CD4-positive, alpha-beta T cell (primary cell): ENCODE data around the gene EIF2B5. TPM values are rescaled to one million over a fixed set of nuclear protein-coding genes. Genes with fewer than 3 reads are reported as not detected.
A peak's percentile ranks its signal among the peaks of the same experiment; 100 is the strongest.

Experiments
- ATAC-seq: fragments of 200-7000 bp; cut with Tn5 transposase; one replicate; pipeline ENCODE4 v1.10.0; 2022; ENCODE audit warnings: mild to moderate bottlenecking; ENCODE audit not compliant: poor library complexity
- CTCF ChIA-PET: fragments of 350-600 bp; sonication (Branson Sonifier 250); formaldehyde crosslinking; loops from one replicate; lab custom pipeline; 2021; ENCODE audit warnings: antibody characterized with exemption, inconsistent platforms; lab: Charles Lee
- POLR2A ChIA-PET: fragments of 350-600 bp; sonication (Branson Sonifier 250); formaldehyde crosslinking; loops from one replicate; lab custom pipeline; 2021; ENCODE audit warnings: antibody characterized with exemption, inconsistent platforms; lab: Charles Lee
- DNase-seq, 14 experiments: peaks; one replicate each; pipeline ENCODE4 v3.0.0-alpha.2; 2013 to 2020; ENCODE audit warnings: mixed read lengths in 2 of 14
- H3K27ac ChIP-seq, 2 donors: one replicate each; pipeline versions ENCODE4 v1.5.1 to v1.7.0; 2013; ENCODE audit warnings: low read length in 2 of 2, low read depth in 1 of 2, mild to moderate bottlenecking in 1 of 2
- H3K27me3 ChIP-seq, 2 experiments: 1 replicate in 1 of 2; 2 replicates in 1 of 2; pipeline versions ENCODE4 v1.6.1 to v1.7.0; 2013; ENCODE audit warnings: low read length in 2 of 2, control low read depth in 1 of 2, mild to moderate bottlenecking in 1 of 2, moderate library complexity in 1 of 2; ENCODE audit not compliant: insufficient read depth in 2 of 2, control insufficient read depth in 1 of 2
- H3K36me3 ChIP-seq: one replicate; pipeline ENCODE4 v1.6.1; 2013; ENCODE audit warnings: low read length, control low read depth; ENCODE audit not compliant: insufficient read depth
- H3K4me1 ChIP-seq: one replicate; pipeline ENCODE4 v1.6.1; 2013; ENCODE audit warnings: low read length, control low read depth; ENCODE audit not compliant: insufficient read depth
- H3K4me3 ChIP-seq: one replicate; pipeline ENCODE4 v1.5.1; 2013; ENCODE audit warnings: mild to moderate bottlenecking, low read length, moderate library complexity
- H3K9me3 ChIP-seq, 2 experiments: 1 replicate in 1 of 2; 2 replicates in 1 of 2; pipeline versions ENCODE4 v1.6.1 to v1.7.0; 2013; ENCODE audit warnings: low read length in 2 of 2, mild to moderate bottlenecking in 2 of 2, control low read depth in 1 of 2, moderate library complexity in 1 of 2; ENCODE audit not compliant: control insufficient read depth in 1 of 2, insufficient read depth in 1 of 2
- H3K27ac Mint-ChIP-seq: one replicate; pipeline ENCODE4 v1.8.0; 2020; ENCODE audit warnings: mixed read lengths
- H3K27me3 Mint-ChIP-seq: one replicate; pipeline ENCODE4 v1.8.0; 2021; ENCODE audit warnings: mixed read lengths
- H3K36me3 Mint-ChIP-seq: one replicate; pipeline ENCODE4 v1.8.0; 2021; ENCODE audit warnings: low read depth, mixed read lengths
- H3K4me1 Mint-ChIP-seq: one replicate; pipeline ENCODE4 v1.8.0; 2021; ENCODE audit warnings: low read depth, mixed read lengths
- H3K4me3 Mint-ChIP-seq: one replicate; pipeline ENCODE4 v1.8.0; 2020; ENCODE audit warnings: mild to moderate bottlenecking, mixed read lengths
- H3K9me3 Mint-ChIP-seq: one replicate; pipeline ENCODE4 v1.8.0; 2020; ENCODE audit warnings: mixed read lengths
- intact Hi-C, 2 experiments: fragments of 100-400 bp; cut with DNase I in 1 of 2; cut with micrococcal nuclease in 1 of 2; formaldehyde crosslinking; loops; one replicate each; pipeline versions ENCODE4 v1.15.1 to v1.9.0; 2023 to 2025; cut with DNase I, micrococcal nuclease
- total RNA-seq, 174 experiments: library from RNA in 2 of 174; stranded (reverse) in 2 of 174; gene quantifications; one replicate each; pipeline ENCODE4 v1.2.3 and lab custom pipeline; 2021 to 2026
- TF ChIP-seq, protein P1 (sequence below): fragments of 200-600 bp; IDR thresholded peaks from one replicate; pipeline ENCODE4 v1.8.0; 2022; ENCODE audit warnings: antibody characterized with exemption, mild to moderate bottlenecking

Gene EIF2B5
- total RNA-seq, 2 experiments from 2014 or later: 53.6 TPM

DNA sequence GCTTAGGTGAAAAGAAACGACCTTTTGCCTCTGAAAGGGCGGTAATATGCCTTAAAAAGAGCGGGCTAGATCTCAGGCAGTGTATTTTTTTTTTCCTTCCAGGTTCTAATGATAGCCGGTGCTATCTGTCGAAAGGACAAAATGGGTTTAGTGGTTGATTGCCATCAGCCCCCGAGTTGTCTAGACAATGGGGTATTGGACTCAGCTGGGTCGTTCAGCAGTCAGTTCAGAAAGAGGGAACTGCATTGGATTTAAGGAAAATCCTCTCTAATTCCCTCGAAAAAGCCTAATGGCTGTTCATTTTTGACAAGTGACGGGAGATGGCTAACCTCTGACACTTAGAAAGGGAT lies 728 bp downstream of the EIF2B5 start:
- POLR2A ChIA-PET: interaction anchor here (0.8 to 3.2 kb wide), 9 partner anchors 11 to 389 kb away, joined by 3 to 18 read pairs (median 6); partner anchors contain the start of genes ABCC5, ABCF3, AP2M1 and DVL3
- intact Hi-C loops: loop anchor here (2.0 to 5.0 kb wide), 7 partner anchors 19 to 254 kb away; partner anchors contain the start of genes ABCF3 (in 2 of the 2), ABCC5 (in 1 of the 2), ALG3 (in 1 of the 2) and DVL3 (in 1 of the 2)
- Histone ChIP-seq H3K9me3 (no peaks in the 10 kb centered on the region), H3K4me3 (peak overlapping the region; percentile 99), H3K27ac (peak overlapping the region; percentile 71 to 76), H3K4me1 (peaks cover 29% of the 10 kb centered on the region), H3K36me3 (peaks cover 25% of the 10 kb centered on the region), H3K27me3 (no peaks in the 10 kb centered on the region)
- Mint-ChIP-seq H3K9me3 (no peaks in the 10 kb centered on the region), H3K27ac (peak overlapping the region; percentile 97), H3K4me1 (peaks cover 50% of the 10 kb centered on the region), H3K36me3 (peaks cover 53% of the 10 kb centered on the region), H3K4me3 (peak overlapping the region; percentile 99), H3K27me3 (no peaks in the 10 kb centered on the region)
- DNase-seq: no peak
- CTCF ChIA-PET: interaction anchor here (1.2 to 1.5 kb wide), 3 partner anchors 10 to 91 kb away, joined by 3 to 5 read pairs (median 4); partner anchors contain the start of gene DVL3
- no peak for ATAC-seq
- TF ChIP-seq, protein P1, sequence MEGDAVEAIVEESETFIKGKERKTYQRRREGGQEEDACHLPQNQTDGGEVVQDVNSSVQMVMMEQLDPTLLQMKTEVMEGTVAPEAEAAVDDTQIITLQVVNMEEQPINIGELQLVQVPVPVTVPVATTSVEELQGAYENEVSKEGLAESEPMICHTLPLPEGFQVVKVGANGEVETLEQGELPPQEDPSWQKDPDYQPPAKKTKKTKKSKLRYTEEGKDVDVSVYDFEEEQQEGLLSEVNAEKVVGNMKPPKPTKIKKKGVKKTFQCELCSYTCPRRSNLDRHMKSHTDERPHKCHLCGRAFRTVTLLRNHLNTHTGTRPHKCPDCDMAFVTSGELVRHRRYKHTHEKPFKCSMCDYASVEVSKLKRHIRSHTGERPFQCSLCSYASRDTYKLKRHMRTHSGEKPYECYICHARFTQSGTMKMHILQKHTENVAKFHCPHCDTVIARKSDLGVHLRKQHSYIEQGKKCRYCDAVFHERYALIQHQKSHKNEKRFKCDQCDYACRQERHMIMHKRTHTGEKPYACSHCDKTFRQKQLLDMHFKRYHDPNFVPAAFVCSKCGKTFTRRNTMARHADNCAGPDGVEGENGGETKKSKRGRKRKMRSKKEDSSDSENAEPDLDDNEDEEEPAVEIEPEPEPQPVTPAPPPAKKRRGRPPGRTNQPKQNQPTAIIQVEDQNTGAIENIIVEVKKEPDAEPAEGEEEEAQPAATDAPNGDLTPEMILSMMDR: no peak

DNA sequence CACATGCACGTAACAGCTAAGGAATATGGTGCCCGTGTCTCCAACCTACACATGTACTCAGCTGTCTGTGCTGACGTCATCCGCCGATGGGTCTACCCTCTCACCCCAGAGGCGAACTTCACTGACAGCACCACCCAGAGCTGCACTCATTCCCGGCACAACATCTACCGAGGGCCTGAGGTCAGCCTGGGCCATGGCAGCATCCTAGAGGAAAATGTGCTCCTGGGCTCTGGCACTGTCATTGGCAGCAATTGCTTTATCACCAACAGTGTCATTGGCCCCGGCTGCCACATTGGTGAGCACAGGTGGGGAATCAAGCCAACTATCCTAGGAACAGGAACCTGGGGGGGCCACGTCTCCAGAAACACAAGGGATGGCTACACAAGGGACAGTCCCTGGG lies 5.3 kb downstream of the EIF2B5 start:
- DNase-seq (no peak), ATAC-seq (no peak)
- intact Hi-C loops: loop anchor here in 1 of 2 experiments (10.0 kb wide), 2 partner anchors 374 to 404 kb away; no protein-coding TSS in a partner anchor
- TF ChIP-seq, protein P1: no peak
- H3K4me3 Mint-ChIP-seq: peak overlapping the region; percentile 39
- Histone ChIP-seq H3K4me1 (peaks cover 16% of the 10 kb centered on the region), H3K27ac (no peak overlapping the region), H3K36me3 (peaks cover 71% of the 10 kb centered on the region), H3K4me3 (no peak overlapping the region), H3K9me3 (no peaks in the 10 kb centered on the region), H3K27me3 (no peaks in the 10 kb centered on the region)
- CTCF ChIA-PET: no interaction called here
- H3K9me3 Mint-ChIP-seq: no peaks in the 10 kb centered on the region
- peaks cover 27% of the 10 kb centered on the region for H3K4me1 Mint-ChIP-seq
- no peak overlapping the region for H3K27ac Mint-ChIP-seq
- no peaks in the 10 kb centered on the region for H3K27me3 Mint-ChIP-seq
- POLR2A ChIA-PET: no interaction called here
- peaks cover 84% of the 10 kb centered on the region for H3K36me3 Mint-ChIP-seq

DNA sequence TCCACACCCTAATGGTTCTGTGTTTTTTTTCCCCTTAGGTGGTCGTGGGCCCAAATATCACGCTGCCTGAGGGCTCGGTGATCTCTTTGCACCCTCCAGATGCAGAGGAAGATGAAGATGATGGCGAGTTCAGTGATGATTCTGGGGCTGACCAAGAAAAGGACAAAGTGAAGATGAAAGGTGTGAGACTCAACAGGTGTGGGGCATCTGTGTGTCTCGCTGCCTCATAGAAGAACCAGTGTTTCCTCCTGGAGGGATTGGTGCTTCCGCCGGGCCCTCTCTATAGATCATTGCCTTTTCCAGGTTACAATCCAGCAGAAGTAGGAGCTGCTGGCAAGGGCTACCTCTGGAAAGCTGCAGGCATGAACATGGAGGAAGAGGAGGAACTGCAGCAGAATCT lies 7.0 kb downstream of the EIF2B5 start:
- ATAC-seq (no peak), DNase-seq (no peak)
- peaks cover 81% of the 10 kb centered on the region for H3K36me3 Mint-ChIP-seq
- H3K9me3 Mint-ChIP-seq: no peaks in the 10 kb centered on the region
- Histone ChIP-seq H3K27me3 (no peaks in the 10 kb centered on the region), H3K4me3 (no peak overlapping the region), H3K9me3 (no peaks in the 10 kb centered on the region), H3K4me1 (peaks cover 3% of the 10 kb centered on the region), H3K36me3 (peaks cover 82% of the 10 kb centered on the region), H3K27ac (no peak overlapping the region)
- no peak overlapping the region for H3K4me3 Mint-ChIP-seq
- ChIA-PET POLR2A (no interaction called here), CTCF (no interaction called here)
- TF ChIP-seq, protein P1: no peak
- peaks cover 10% of the 10 kb centered on the region for H3K4me1 Mint-ChIP-seq
- H3K27ac Mint-ChIP-seq: no peak overlapping the region
- intact Hi-C loops: loop anchor here in 1 of 2 experiments (10.0 kb wide), 2 partner anchors 373 to 403 kb away; no protein-coding TSS in a partner anchor
- H3K27me3 Mint-ChIP-seq: no peaks in the 10 kb centered on the region
